ENCODE results near the gene NLGN1. TPM values are rescaled to one million over a fixed set of nuclear protein-coding genes. Genes with fewer than 3 reads are reported as not detected.

The NLGN1 gene
- total RNA-seq, 3 donors from 2014 or later (not counting 1 experiment from before 2014, with no cell fraction given): not detected

DNA sequence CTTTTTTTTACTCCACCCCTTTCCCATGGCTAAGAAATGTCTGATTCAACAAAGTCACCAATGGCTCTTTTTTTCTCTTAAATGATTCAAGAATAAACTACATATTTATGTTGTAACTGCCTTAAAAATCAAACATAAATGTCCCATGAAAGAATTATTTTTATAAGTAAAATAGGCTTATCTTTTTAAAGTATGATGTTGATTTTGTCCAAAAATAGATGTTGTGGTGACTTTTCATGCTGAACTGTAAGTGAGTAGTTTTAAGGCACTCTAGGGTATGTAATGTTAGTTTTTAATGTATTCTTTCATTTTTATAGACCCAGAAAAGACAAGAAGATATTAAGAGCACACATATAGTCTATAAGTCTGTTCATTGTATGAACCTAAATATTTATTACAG lies 594.9 kb downstream of the NLGN1 start:
- no peak overlapping the region for H3K27ac ChIP-seq (ENCODE audit: low read length)
- TF ChIP-seq, protein P1, sequence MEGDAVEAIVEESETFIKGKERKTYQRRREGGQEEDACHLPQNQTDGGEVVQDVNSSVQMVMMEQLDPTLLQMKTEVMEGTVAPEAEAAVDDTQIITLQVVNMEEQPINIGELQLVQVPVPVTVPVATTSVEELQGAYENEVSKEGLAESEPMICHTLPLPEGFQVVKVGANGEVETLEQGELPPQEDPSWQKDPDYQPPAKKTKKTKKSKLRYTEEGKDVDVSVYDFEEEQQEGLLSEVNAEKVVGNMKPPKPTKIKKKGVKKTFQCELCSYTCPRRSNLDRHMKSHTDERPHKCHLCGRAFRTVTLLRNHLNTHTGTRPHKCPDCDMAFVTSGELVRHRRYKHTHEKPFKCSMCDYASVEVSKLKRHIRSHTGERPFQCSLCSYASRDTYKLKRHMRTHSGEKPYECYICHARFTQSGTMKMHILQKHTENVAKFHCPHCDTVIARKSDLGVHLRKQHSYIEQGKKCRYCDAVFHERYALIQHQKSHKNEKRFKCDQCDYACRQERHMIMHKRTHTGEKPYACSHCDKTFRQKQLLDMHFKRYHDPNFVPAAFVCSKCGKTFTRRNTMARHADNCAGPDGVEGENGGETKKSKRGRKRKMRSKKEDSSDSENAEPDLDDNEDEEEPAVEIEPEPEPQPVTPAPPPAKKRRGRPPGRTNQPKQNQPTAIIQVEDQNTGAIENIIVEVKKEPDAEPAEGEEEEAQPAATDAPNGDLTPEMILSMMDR (IDR thresholded peaks at IDR 0.05): no peak
- no peaks in the 10 kb centered on the region for H3K36me3 ChIP-seq (ENCODE audit: control insufficient read depth, insufficient read depth, low read length)
- Mint-ChIP-seq H3K27me3 (ENCODE audit: low read depth in 2 of 2) (no peaks in the 10 kb centered on the region), H3K4me1 (no peaks in the 10 kb centered on the region), H3K9me3 (peaks cover 6 to 8% of the 10 kb centered on the region in 2 donors), H3K36me3 (no peaks in the 10 kb centered on the region), H3K4me3 (no peak overlapping the region), H3K27ac (no peak overlapping the region)
- H3K9me3 ChIP-seq (ENCODE audit: control insufficient read depth, insufficient read depth, low read length): no peaks in the 10 kb centered on the region
- no peaks in the 10 kb centered on the region for H3K4me1 ChIP-seq (ENCODE audit: control insufficient read depth, insufficient read depth, low read length)
- no peak for ATAC-seq
- H3K27me3 ChIP-seq (ENCODE audit: control insufficient read depth, insufficient read depth, low read length): no peaks in the 10 kb centered on the region
- intact Hi-C loops (cut with micrococcal nuclease): no loop called here
- no peak for DNase-seq
- H3K4me3 ChIP-seq (ENCODE audit: low read length): no peak overlapping the region

DNA sequence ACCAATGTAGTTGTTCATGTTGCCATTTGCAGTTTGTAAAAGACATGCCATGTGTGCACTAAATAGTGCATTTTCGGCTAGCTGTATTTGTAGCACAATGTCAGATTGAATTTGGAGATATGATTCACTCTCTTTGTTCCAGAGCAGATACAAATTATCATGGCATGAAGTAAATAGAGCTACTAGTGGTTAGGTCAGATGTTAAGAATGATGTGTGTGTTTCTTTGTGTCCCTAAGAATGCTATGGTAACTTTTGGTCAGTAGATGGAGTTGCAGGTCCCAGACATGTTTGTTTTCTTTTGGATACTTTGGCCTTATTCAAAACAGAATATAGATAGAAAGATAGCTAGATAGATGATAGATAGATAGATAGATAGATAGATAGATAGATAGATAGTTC lies 595.8 kb downstream of the NLGN1 start:
- no peak overlapping the region for H3K4me3 ChIP-seq (ENCODE audit: low read length)
- H3K36me3 ChIP-seq (ENCODE audit: control insufficient read depth, insufficient read depth, low read length): no peaks in the 10 kb centered on the region
- Mint-ChIP-seq H3K4me3 (no peak overlapping the region), H3K36me3 (no peaks in the 10 kb centered on the region), H3K27me3 (ENCODE audit: low read depth in 2 of 2) (no peaks in the 10 kb centered on the region), H3K27ac (no peak overlapping the region), H3K4me1 (no peaks in the 10 kb centered on the region), H3K9me3 (peaks cover 6 to 8% of the 10 kb centered on the region in 2 donors)
- no peak for ATAC-seq
- no peaks in the 10 kb centered on the region for H3K9me3 ChIP-seq (ENCODE audit: control insufficient read depth, insufficient read depth, low read length)
- 87% methylated on average over 1 of the region's 1 CpG for WGBS (ENCODE audit: insufficient coverage)
- intact Hi-C loops (cut with micrococcal nuclease): no loop called here
- TF ChIP-seq, protein P1 (IDR thresholded peaks at IDR 0.05): no peak
- H3K27ac ChIP-seq (ENCODE audit: low read length): no peak overlapping the region
- DNase-seq: no peak
- H3K4me1 ChIP-seq (ENCODE audit: control insufficient read depth, insufficient read depth, low read length): no peaks in the 10 kb centered on the region
- no peaks in the 10 kb centered on the region for H3K27me3 ChIP-seq (ENCODE audit: control insufficient read depth, insufficient read depth, low read length)

DNA sequence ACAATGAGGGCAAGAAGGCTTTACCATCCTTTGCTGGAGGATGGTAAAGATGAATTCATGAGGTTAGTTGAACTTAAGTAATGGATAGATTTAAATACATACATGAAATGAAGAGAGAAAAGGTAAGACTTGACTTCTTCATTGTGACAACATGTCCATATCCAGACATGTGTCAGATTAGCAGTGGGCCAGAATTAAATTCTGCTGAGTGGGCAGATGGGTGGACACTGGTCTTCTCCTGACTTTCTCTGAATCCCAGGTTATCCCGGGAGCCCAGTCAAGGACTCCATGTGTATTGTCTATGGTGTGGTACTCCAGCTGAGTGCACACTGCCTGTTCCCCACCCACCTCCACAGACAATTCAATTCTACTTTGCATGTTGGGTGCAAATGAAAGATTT lies 603.1 kb downstream of the NLGN1 start:
- Histone ChIP-seq H3K4me3 (ENCODE audit: low read length) (no peak overlapping the region), H3K4me1 (ENCODE audit: control insufficient read depth, insufficient read depth, low read length) (no peaks in the 10 kb centered on the region), H3K27ac (ENCODE audit: low read length) (no peak overlapping the region), H3K36me3 (ENCODE audit: control insufficient read depth, insufficient read depth, low read length) (no peaks in the 10 kb centered on the region), H3K9me3 (ENCODE audit: control insufficient read depth, insufficient read depth, low read length) (no peaks in the 10 kb centered on the region), H3K27me3 (ENCODE audit: control insufficient read depth, insufficient read depth, low read length) (no peaks in the 10 kb centered on the region)
- intact Hi-C loops (cut with micrococcal nuclease): no loop called here
- no peaks in the 10 kb centered on the region for H3K4me1 Mint-ChIP-seq
- no peak for ATAC-seq
- peaks cover 0 to 4% of the 10 kb centered on the region in 2 donors for H3K9me3 Mint-ChIP-seq
- no peaks in the 10 kb centered on the region for H3K27me3 Mint-ChIP-seq (ENCODE audit: low read depth in 2 of 2)
- H3K36me3 Mint-ChIP-seq: no peaks in the 10 kb centered on the region
- no CpG with 5 or more reads among the region's 1 CpG for WGBS (ENCODE audit: insufficient coverage)
- no peak overlapping the region for H3K4me3 Mint-ChIP-seq
- DNase-seq: no peak
- H3K27ac Mint-ChIP-seq: no peak overlapping the region
- TF ChIP-seq, protein P1 (IDR thresholded peaks at IDR 0.05): no peak

DNA sequence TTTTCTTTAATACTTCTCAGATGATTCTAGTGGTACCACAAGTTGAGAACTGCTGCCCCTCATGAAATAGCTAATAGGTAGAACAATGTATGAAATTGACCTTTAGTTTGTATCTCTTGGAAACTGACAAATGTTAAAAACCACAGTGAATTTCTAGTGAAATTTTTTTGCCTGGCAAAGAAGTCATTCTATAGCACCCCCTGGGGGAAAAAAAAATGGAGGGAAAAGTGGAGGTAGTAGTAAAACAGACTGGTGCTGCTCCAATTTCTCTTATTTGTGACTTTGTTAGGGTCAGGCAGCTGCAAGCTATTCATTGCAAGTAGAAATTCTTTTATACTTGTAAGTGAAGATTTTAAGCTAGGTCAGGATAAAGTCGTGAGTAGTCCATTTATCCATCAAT lies 605.0 kb downstream of the NLGN1 start:
- Histone ChIP-seq H3K4me1 (ENCODE audit: control insufficient read depth, insufficient read depth, low read length) (no peaks in the 10 kb centered on the region), H3K27ac (ENCODE audit: low read length) (no peak overlapping the region), H3K9me3 (ENCODE audit: control insufficient read depth, insufficient read depth, low read length) (no peaks in the 10 kb centered on the region), H3K4me3 (ENCODE audit: low read length) (no peak overlapping the region), H3K27me3 (ENCODE audit: control insufficient read depth, insufficient read depth, low read length) (no peaks in the 10 kb centered on the region), H3K36me3 (ENCODE audit: control insufficient read depth, insufficient read depth, low read length) (no peaks in the 10 kb centered on the region)
- Mint-ChIP-seq H3K27ac (no peak overlapping the region), H3K4me3 (no peak overlapping the region), H3K4me1 (no peaks in the 10 kb centered on the region), H3K36me3 (no peaks in the 10 kb centered on the region), H3K27me3 (ENCODE audit: low read depth in 2 of 2) (no peaks in the 10 kb centered on the region), H3K9me3 (peaks cover 3 to 5% of the 10 kb centered on the region in 2 donors)
- no peak for ATAC-seq
- TF ChIP-seq, protein P1 (IDR thresholded peaks at IDR 0.05): no peak
- intact Hi-C loops (cut with micrococcal nuclease): no loop called here
- 44% methylated on average over 1 of the region's 1 CpG for WGBS (ENCODE audit: insufficient coverage)
- DNase-seq: no peak
